ENCODE measurements around the gene NPAS3.

DNA sequence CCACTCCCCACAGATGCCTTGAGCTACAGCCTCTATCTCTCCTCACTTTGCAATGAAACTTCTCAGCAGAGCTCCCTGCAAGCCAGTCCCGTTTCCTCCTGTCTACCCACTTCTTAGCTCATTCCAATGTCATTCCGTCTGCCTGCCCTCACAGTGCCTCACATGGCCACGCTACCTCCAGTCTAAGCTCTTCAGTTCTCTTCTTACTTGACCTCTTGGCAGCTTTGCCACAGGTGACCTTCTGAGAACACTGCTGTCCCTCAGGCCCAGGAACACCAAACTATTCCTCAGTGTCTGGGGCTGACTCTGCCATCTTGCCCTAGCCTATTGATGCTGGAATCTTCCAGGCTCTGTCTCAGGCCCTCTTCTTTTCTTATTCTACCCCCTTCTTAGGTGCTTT, 902.1 kb downstream of the NPAS3 start:
- TF ChIP-seq POLR2A (IDR thresholded peaks at IDR 0.05) = no peak
- TF ChIP-seq, protein P1, sequence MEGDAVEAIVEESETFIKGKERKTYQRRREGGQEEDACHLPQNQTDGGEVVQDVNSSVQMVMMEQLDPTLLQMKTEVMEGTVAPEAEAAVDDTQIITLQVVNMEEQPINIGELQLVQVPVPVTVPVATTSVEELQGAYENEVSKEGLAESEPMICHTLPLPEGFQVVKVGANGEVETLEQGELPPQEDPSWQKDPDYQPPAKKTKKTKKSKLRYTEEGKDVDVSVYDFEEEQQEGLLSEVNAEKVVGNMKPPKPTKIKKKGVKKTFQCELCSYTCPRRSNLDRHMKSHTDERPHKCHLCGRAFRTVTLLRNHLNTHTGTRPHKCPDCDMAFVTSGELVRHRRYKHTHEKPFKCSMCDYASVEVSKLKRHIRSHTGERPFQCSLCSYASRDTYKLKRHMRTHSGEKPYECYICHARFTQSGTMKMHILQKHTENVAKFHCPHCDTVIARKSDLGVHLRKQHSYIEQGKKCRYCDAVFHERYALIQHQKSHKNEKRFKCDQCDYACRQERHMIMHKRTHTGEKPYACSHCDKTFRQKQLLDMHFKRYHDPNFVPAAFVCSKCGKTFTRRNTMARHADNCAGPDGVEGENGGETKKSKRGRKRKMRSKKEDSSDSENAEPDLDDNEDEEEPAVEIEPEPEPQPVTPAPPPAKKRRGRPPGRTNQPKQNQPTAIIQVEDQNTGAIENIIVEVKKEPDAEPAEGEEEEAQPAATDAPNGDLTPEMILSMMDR (IDR thresholded peaks at IDR 0.05) = no peak

All from tibial nerve (tissue), 3 donors.